GM18519 (cell line): ENCODE results near the gene CCDC68.
"Not testable (repeated sequence)": the region's sequence is repeated elsewhere in the genome, so short reads cannot be mapped to it uniquely, and the experiment has no call there.

Experiments used
- ATAC-seq: cut with Tn5 transposase; IDR thresholded peaks from one replicate; pipeline ENCODE4 v1.9.1; 2021; ENCODE audit warnings: mild to moderate bottlenecking, moderate library complexity; ENCODE audit not compliant: unreplicated experiment, low FRiP score

The CCDC68 gene

DNA sequence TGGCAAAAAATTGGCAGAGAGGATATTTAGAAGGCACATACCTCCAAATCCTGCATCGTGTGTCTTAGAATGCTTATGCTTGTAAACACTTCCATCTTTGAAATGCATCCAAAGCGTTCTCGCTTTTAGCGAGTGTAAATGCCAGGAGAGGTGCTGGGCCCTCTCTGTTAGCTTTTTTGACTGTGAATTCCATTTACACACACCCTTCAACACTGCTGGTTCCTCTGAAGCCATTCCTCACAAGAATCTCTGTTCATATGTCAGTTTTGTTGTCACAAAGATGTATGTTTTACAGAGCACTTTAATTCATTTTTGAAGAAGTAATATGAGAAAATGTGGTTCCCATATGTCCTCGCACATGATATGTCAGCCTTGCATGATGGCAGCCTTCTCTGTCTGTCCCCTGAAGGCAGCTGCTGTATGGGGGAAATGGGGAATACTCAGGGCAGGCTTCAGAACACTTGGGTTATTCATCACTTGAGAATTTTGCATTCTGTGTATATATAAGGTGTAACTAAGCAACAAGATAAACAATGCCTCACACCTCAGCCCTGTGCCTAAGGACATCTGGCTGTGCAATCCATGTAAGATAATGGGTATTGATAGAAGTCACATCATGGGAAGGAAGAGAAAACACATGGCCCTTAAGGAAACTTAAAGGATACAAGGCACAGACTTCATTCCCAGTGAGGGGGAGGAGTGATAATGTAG is 78.7 kb downstream of the CCDC68 start:
- no peak for ATAC-seq

DNA sequence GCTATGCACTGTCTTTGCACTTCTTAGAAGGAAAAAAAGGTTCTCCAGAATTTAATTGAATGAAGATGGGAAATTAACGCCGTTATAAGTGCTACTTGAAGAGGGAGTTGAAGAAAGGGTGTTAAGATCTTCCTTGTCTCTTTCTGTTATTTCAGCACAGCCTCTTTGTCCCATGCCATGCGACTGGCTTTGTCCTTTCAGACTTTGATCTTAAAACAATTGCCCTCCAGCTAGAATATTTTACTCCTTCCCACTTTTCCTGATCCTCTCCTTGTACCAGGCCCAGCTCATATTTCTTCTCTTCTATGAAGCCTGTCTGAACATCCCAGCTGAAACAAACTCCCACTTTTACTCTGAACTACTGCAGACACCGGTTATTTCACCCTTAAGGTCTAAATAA is 79.6 kb downstream of the CCDC68 start:
- ATAC-seq = no peak

GRCh38 chr18:54878659-54879358 is 80.5 kb downstream of the CCDC68 start:
- no peak for ATAC-seq

DNA sequence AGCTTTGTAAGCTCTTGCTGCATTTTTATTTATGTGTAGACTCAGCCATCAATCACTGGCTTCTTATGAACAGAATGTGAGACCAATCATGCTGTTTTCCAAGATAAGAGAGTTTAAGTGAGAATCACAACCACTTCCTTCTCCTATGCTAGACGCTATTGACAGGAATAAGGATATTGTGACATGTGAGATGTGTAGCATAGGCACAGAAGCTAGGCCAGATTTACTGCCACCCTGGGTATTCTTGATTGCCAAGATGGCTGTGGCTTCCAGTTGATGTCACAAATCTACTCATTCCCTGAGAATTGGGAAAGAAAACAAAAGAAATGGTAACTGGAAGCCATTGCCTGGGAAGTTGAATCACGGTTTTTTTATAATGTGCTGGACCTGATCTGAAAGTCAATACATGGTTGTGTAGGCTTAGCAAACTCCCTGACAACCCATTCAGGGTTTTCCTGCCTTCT is 81.1 kb downstream of the CCDC68 start:
- no peak for ATAC-seq

DNA sequence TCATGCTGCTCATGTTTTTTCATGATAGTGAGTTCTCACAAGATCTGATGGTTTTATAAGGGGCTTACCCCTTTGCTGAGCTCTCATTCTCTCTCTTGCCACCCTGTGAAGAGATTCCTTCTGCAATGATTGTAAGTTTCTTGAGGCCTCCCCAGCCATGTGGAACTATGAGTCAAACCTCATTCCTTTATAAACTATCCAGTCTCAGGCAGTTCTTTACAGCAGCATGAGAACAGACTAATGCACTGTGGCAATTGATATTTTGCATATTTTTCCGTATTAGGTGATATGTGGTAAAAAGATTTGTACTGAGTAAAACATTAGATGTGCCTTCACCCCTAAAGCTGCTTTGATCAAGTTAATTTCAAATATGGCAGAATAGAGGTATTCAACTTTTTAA is 82.2 kb downstream of the CCDC68 start:
- ATAC-seq = no peak

- no peak for ATAC-seq
Observed at GRCh38 chr18:54875063-54875462, 84.2 kb downstream of the CCDC68 start.

DNA sequence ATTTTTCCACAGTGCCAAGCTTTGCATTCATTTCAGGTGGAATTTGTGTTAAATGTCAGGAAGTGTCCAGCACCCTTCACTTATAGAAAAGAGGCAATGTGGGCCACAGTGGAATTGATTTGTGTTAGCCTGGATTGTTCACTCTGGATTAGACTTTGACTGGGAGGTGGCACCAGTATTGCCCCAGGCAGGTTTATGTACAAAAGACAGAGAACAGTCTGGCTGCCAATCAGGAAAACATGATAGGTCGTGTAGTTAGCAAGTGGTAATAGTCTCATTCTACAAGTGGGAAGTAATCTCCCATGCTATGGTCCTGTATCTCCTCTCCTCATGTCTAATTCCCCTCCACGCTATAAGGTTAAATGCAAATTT is 85.4 kb downstream of the CCDC68 start:
- ATAC-seq = no peak

DNA sequence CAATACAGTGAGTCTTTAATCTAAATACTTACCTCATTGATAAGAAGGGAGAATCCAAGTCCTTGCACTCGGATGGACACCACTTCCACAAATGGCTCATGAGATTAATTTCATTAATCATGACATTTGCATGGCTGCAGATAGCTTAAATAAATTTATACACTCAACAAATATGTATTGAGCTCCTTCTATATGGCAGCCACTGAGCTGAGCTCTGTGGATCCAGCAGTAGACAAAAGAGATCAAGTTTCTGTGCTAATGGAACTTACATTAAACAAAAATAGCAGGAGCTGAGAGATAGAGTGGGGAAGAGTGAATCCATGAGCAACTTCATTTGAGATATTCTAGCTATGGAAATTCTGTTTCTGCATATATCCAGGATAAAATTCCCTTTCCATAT is 86.6 kb downstream of the CCDC68 start:
- ATAC-seq = no peak

DNA sequence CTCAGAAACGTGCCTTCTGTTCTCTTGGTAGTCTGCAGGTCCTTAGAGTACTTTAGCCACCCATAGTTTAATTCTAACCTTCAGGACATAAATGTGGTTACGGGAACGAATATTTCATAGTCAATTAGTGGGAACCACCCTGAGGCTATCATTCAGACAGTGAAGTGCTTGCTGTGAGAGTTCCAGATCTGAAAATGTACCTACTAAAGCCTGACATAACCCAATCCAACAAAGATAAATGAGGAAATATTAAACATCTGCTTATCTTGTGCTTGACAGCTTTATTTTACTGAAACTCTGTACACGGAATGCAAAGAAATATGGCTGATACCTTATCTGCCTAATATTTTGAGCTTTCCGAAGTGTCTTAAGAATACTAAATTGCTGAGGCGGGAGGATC is 88.0 kb downstream of the CCDC68 start:
- ATAC-seq = no peak

- no peak for ATAC-seq
Observed at GRCh38 chr18:54867131-54867530, 92.1 kb downstream of the CCDC68 start.

DNA sequence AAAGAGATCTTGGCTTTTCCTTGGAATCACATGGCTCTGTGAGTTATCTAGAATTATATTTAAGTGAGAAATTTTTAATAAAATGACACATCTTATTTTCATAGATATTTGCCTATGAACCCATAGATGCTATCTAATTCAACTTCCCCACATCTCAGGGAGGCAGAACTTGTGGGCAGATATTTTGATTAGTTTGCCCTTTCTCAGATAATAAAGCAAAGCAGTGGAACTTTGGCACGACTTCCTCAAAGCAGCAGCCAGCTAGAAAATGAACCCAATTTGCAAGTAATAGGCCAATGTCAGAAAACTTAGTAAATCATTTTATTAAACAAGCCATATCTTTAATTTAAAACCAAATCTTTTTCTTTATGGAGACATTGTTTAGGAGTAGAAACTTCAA is 98.3 kb downstream of the CCDC68 start:
- ATAC-seq = no peak

- no peak for ATAC-seq
Observed at GRCh38 chr18:54859667-54860421, 99.4 kb downstream of the CCDC68 start.

DNA sequence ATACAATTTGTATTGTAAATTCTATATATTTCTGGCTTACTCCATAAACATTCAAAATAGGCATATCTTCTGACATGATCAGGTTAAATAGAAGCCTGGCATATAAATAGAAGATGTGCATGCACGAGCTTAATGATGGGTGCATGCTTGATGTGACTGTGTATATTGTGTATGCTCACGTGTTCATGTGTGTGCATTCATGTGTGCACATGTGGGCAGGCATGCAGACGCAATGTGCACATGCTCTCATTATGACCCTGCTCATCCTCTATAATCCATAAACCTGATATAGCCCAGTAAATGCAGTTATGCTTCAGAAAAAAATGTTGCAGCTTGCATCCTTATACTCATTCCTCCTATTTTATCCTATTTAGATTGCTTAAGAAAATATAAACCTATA is 101.8 kb downstream of the CCDC68 start:
- no peak for ATAC-seq

DNA sequence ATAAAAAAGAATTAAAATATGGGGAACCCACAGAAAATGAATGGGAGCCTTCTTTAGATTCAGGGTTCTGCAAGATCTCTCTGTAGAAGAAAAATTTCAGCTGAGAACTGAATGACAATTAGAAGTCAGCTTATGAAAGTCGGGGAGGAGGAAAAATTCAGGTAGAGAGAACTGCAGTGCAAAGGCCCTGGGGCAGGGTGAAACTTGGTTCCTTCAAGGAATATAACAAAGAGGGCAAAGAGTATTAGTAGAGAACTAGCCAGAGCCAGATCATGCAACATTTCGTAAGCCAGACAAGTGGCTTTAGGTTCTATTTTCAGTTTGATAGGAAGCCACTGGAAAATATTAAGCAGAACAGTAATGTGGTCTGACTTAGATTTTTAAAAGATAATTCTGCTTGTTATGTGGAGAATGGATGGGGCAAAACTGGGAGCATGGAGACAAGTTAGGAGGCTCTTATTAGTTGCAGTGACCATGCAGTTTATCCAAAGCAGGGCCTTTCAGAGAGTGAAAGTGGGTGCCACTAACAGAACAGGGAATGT is 103.1 kb downstream of the CCDC68 start:
- ATAC-seq = no peak

GRCh38 chr18:54855050-54855449 is 104.2 kb downstream of the CCDC68 start:
- not testable (repeated sequence) for ATAC-seq

DNA sequence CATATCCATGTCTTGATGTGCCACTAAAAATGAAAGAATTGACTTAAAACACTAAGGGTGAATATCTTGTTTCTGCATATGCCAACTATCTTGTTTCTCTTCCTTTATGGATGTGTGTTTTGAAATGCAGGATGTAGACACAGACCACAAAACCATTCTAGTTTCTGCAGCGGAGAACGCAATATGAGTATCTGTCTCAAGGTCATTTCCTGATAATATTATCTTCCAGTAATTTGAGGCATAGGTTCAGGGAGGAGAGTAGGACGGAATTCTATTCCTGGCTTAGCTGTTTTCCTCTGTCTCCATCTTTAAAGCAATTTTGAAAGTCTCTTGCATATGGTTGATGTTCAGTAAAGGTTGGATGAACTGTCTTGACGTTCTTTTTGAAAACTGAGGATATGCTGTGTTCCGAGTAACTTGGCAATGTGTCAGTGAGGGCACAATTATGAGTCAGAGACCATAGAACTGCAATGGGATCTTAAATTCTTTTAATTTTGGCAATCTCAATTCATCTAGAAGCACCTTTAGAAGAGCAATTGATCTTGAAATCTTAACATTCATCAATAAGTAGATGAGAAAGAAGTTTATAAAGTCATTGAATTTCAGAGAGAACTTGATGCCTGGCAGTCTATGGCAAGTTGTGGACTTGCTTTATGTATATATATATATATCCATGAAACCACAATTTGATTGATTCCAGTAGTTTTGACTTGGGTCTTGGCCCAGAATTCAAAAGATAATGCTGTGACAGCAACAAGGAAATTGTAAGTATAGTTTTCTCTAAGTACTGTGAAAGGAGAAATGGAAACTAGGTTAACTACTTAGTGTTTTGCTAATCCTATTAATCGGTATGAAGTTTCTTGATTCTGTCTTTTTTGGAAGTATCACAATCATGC is 106.2 kb downstream of the CCDC68 start:
- ATAC-seq = no peak
